HG03196 (cell line): ENCODE results near the gene PRLR.
"Not testable (repeated sequence)": the region's sequence is repeated elsewhere in the genome, so short reads cannot be mapped to it uniquely, and the experiment has no call there.

Source experiments
- ATAC-seq: cut with Tn5 transposase; IDR thresholded peaks from one replicate; pipeline ENCODE4 v1.9.1; 2021; ENCODE audit not compliant: unreplicated experiment

PRLR gene

GRCh38 chr5:35198075-35198474 lies 32.2 kb downstream of the PRLR start:
- ATAC-seq = no peak

- no peak for ATAC-seq
Observed at GRCh38 chr5:35197351-35197750, 32.9 kb downstream of the PRLR start.

- ATAC-seq = no peak
Observed at GRCh38 chr5:35195472-35195852, 34.8 kb downstream of the PRLR start.

- ATAC-seq = peak; percentile 93
Observed at GRCh38 chr5:35194635-35195471, 35.4 kb downstream of the PRLR start.

- no peak for ATAC-seq
Observed at GRCh38 chr5:35192506-35192905, 37.8 kb downstream of the PRLR start.

GRCh38 chr5:35189801-35190200 lies 40.5 kb downstream of the PRLR start:
- not testable (repeated sequence) for ATAC-seq

GRCh38 chr5:35188031-35188457 lies 42.2 kb downstream of the PRLR start:
- ATAC-seq = no peak

GRCh38 chr5:35187621-35188020 lies 42.7 kb downstream of the PRLR start:
- not testable (repeated sequence) for ATAC-seq

GRCh38 chr5:35186749-35187148 lies 43.5 kb downstream of the PRLR start:
- ATAC-seq = no peak

- ATAC-seq = no peak
Observed at GRCh38 chr5:35185518-35185917, 44.8 kb downstream of the PRLR start.

- ATAC-seq = no peak
Observed at GRCh38 chr5:35183556-35183955, 46.7 kb downstream of the PRLR start.

- peak; percentile 59 for ATAC-seq
Observed at GRCh38 chr5:35182910-35183535, 47.3 kb downstream of the PRLR start.

- no peak for ATAC-seq
Observed at GRCh38 chr5:35182486-35182885, 47.8 kb downstream of the PRLR start.

- ATAC-seq = no peak
Observed at GRCh38 chr5:35180046-35180445, 50.2 kb downstream of the PRLR start.

GRCh38 chr5:35177783-35178182 lies 52.5 kb downstream of the PRLR start:
- no peak for ATAC-seq

GRCh38 chr5:35172533-35172932 lies 57.8 kb downstream of the PRLR start:
- ATAC-seq = no peak

GRCh38 chr5:35171991-35172390 lies 58.3 kb downstream of the PRLR start:
- ATAC-seq = no peak

GRCh38 chr5:35171078-35171477 lies 59.2 kb downstream of the PRLR start:
- no peak for ATAC-seq

GRCh38 chr5:35166043-35166442 lies 64.2 kb downstream of the PRLR start:
- no peak for ATAC-seq

- no peak for ATAC-seq
Observed at GRCh38 chr5:35164860-35165542, 65.3 kb downstream of the PRLR start.

- no peak for ATAC-seq
Observed at GRCh38 chr5:35163710-35164033, 66.6 kb downstream of the PRLR start.
